ENCODE measurements around the gene UGP2. TPM values are rescaled to one million over a fixed set of nuclear protein-coding genes. Genes with fewer than 3 reads are reported as not detected.

UGP2 gene
- total RNA-seq, 1 donor = 221 TPM

GRCh38 chr2:63840081-63840784 is 1.5 kb upstream of the UGP2 start:
- no peak for DNase-seq (ENCODE audit: low read depth)
- peak overlapping the region; percentile 84 for H3K4me3 ChIP-seq (ENCODE audit: low read depth, low read length)
- TF ChIP-seq CTCF (IDR thresholded peaks at IDR 0.05; ENCODE audit: insufficient read depth, low read depth, low read length) = no peak

- peak overlapping the region; percentile 84 for H3K4me3 ChIP-seq (ENCODE audit: low read depth, low read length)
- DNase-seq (ENCODE audit: low read depth) = peak; percentile 99
- no peak for TF ChIP-seq CTCF (IDR thresholded peaks at IDR 0.05; ENCODE audit: insufficient read depth, low read depth, low read length)
These were observed 877 bp upstream of the UGP2 start for GRCh38 chr2:63840785-63841253.

GRCh38 chr2:63842149-63843061 is 709 bp downstream of the UGP2 start:
- no peak for TF ChIP-seq CTCF (IDR thresholded peaks at IDR 0.05; ENCODE audit: insufficient read depth, low read depth, low read length)
- DNase-seq (ENCODE audit: low read depth) = peak; percentile 94
- peak overlapping the region; percentile 84 for H3K4me3 ChIP-seq (ENCODE audit: low read depth, low read length)

GRCh38 chr2:63843093-63843492 is 1.4 kb downstream of the UGP2 start:
- no peak for TF ChIP-seq CTCF (IDR thresholded peaks at IDR 0.05; ENCODE audit: insufficient read depth, low read depth, low read length)
- DNase-seq (ENCODE audit: low read depth) = no peak
- peak overlapping the region; percentile 84 for H3K4me3 ChIP-seq (ENCODE audit: low read depth, low read length)

- TF ChIP-seq CTCF (IDR thresholded peaks at IDR 0.05; ENCODE audit: insufficient read depth, low read depth, low read length) = no peak
- DNase-seq (ENCODE audit: low read depth) = no peak
- H3K4me3 ChIP-seq (ENCODE audit: low read depth, low read length) = peak overlapping the region; percentile 84
These were observed 2.1 kb downstream of the UGP2 start for GRCh38 chr2:63843791-63844190.

GRCh38 chr2:63844616-63845015 is 2.9 kb downstream of the UGP2 start:
- no peak for DNase-seq (ENCODE audit: low read depth)
- TF ChIP-seq CTCF (IDR thresholded peaks at IDR 0.05; ENCODE audit: insufficient read depth, low read depth, low read length) = no peak
- H3K4me3 ChIP-seq (ENCODE audit: low read depth, low read length) = peak overlapping the region; percentile 84

Data from fibroblast of villous mesenchyme (primary cell).